CD14-positive monocyte (primary cell): ENCODE measurements around the gene ASCL2. TPM values are rescaled to one million over a fixed set of nuclear protein-coding genes. Genes with fewer than 3 reads are reported as not detected.

ENCODE experiments used
- DNase-seq, 3 donors: peaks; one replicate each; pipeline ENCODE4 v3.0.0-alpha.2; 2011 to 2022
- H2AFZ ChIP-seq: 2 replicates; pipeline ENCODE4 v1.6.0; 2012; ENCODE audit warnings: mild to moderate bottlenecking, low read depth, low read length, inconsistent platforms; ENCODE audit not compliant: insufficient read depth, poor library complexity, severe bottlenecking
- H3K27ac ChIP-seq, 2 donors: 1 replicate in 1 of 2; 2 replicates in 1 of 2; pipeline ENCODE4 v1.5.1; 2012 to 2013; ENCODE audit warnings: low read length in 2 of 2, control low read depth in 1 of 2, inconsistent platforms in 1 of 2, low read depth in 1 of 2, mild to moderate bottlenecking in 1 of 2
- H3K27me3 ChIP-seq, 2 donors: one replicate each; pipeline versions ENCODE4 v1.6.0 to v1.6.1; 2011 to 2013; ENCODE audit warnings: low read length in 2 of 2; ENCODE audit not compliant: control insufficient read depth in 2 of 2, insufficient read depth in 2 of 2
- H3K36me3 ChIP-seq, 2 donors: replicated peaks in 1 of 2; 1 replicate in 1 of 2; 2 replicates in 1 of 2; pipeline versions ENCODE4 v1.5.1 to v1.6.1; 2012 to 2013; ENCODE audit warnings: low read length in 2 of 2, control low read depth in 1 of 2, inconsistent platforms in 1 of 2, mild to moderate bottlenecking in 1 of 2; ENCODE audit not compliant: insufficient read depth in 2 of 2, control insufficient read depth in 1 of 2
- H3K4me1 ChIP-seq, 2 donors: 1 replicate in 1 of 2; 2 replicates in 1 of 2; pipeline versions ENCODE4 v1.5.1 to v1.6.1; 2012 to 2013; ENCODE audit warnings: low read length in 2 of 2, control low read depth in 1 of 2, inconsistent platforms in 1 of 2, mild to moderate bottlenecking in 1 of 2, moderate library complexity in 1 of 2; ENCODE audit not compliant: insufficient read depth in 2 of 2, control insufficient read depth in 1 of 2
- H3K4me2 ChIP-seq: replicated peaks from 2 replicates; pipeline ENCODE3; 2012; ENCODE audit warnings: low read length, moderate library complexity, mild to moderate bottlenecking; ENCODE audit not compliant: poor library complexity, severe bottlenecking; ENCODE audit errors: extremely low read depth
- H3K4me3 ChIP-seq, 3 experiments: fragments of 200-600 bp in 1 of 3; sonication (generic) in 1 of 3; replicated peaks in 1 of 3; 1 replicate in 2 of 3; 2 replicates in 1 of 3; pipeline ENCODE4 v1.5.1; 2011 to 2013; ENCODE audit warnings: low read length in 3 of 3, mild to moderate bottlenecking in 3 of 3, control low read depth in 2 of 3, low read depth in 2 of 3, inconsistent platforms in 1 of 3, moderate library complexity in 1 of 3
- H3K79me2 ChIP-seq: 2 replicates; pipeline ENCODE4 v1.6.0; 2012; ENCODE audit warnings: mild to moderate bottlenecking, control low read depth, inconsistent platforms, low read length, moderate library complexity; ENCODE audit not compliant: insufficient read depth
- H3K9ac ChIP-seq: 2 replicates; pipeline ENCODE4 v1.6.0; 2017; ENCODE audit warnings: low read length, mild to moderate bottlenecking; ENCODE audit not compliant: insufficient read depth, poor library complexity, severe bottlenecking
- H3K9me3 ChIP-seq, 2 donors: replicated peaks in 1 of 2; 1 replicate in 1 of 2; 2 replicates in 1 of 2; pipeline versions ENCODE4 v1.5.1 to v1.6.1; 2012 to 2013; ENCODE audit warnings: low read length in 2 of 2, control low read depth in 1 of 2; ENCODE audit not compliant: control insufficient read depth in 1 of 2, insufficient read depth in 1 of 2
- H4K20me1 ChIP-seq: 2 replicates; pipeline ENCODE4 v1.6.0; 2012; ENCODE audit warnings: mild to moderate bottlenecking, low read length, control low read depth, moderate library complexity; ENCODE audit not compliant: insufficient read depth
- H3K27ac Mint-ChIP-seq, 7 donors: one replicate each; pipeline ENCODE4 v1.8.0; 2020; ENCODE audit warnings: mild to moderate bottlenecking in 7 of 7, mixed read lengths in 7 of 7, moderate library complexity in 6 of 7, inconsistent platforms in 2 of 7
- H3K27me3 Mint-ChIP-seq, 3 donors: one replicate each; pipeline ENCODE4 v1.8.0; 2021 to 2022; ENCODE audit warnings: low read depth in 3 of 3, mild to moderate bottlenecking in 3 of 3, mixed read lengths in 3 of 3, moderate library complexity in 3 of 3, inconsistent platforms in 1 of 3
- H3K36me3 Mint-ChIP-seq, 2 donors: one replicate each; pipeline ENCODE4 v1.8.0; 2020; ENCODE audit warnings: mixed read lengths in 2 of 2, inconsistent platforms in 1 of 2, mild to moderate bottlenecking in 1 of 2
- H3K4me1 Mint-ChIP-seq: one replicate; pipeline ENCODE4 v1.8.0; 2020; ENCODE audit warnings: mild to moderate bottlenecking, mixed read lengths
- H3K4me3 Mint-ChIP-seq, 2 donors: one replicate each; pipeline ENCODE4 v1.8.0; 2020; ENCODE audit warnings: mild to moderate bottlenecking in 2 of 2, mixed read lengths in 2 of 2, moderate library complexity in 1 of 2
- H3K9me3 Mint-ChIP-seq, 7 donors: one replicate each; pipeline ENCODE4 v1.8.0; 2020 to 2022; ENCODE audit warnings: mixed read lengths in 7 of 7, mild to moderate bottlenecking in 6 of 7, moderate library complexity in 6 of 7, inconsistent platforms in 2 of 7
- CTCF ChIP-seq: fragments of 200-600 bp; IDR thresholded peaks from one replicate; pipeline ENCODE4 v1.8.0; 2022; ENCODE audit warnings: antibody characterized with exemption, mild to moderate bottlenecking
- WGBS: methylation state at CpG from one replicate; pipeline ENCODE4 v1.1.5; 2013; ENCODE audit warnings: missing lambda C conversion rate; ENCODE audit not compliant: insufficient coverage; 5-methylcytosine and 5-hydroxymethylcytosine counted together
- intact Hi-C, 2 donors: fragments of 100-400 bp; cut with micrococcal nuclease; formaldehyde crosslinking; loops; one replicate each; pipeline versions ENCODE4 v1.15.0 to v1.15.1; 2023
- polyA plus RNA-seq, 3 donors: library from polyadenylated mRNA; depleted of rRNA in 1 of 3; unstranded in 2 of 3; stranded (reverse) in 1 of 3; fragments of 300-500 nt in 2 of 3; fragments of >200 nt in 1 of 3; fragmentation: Illumina TruSeq in 2 of 3; gene quantifications; 1 replicate in 2 of 3; 2 replicates in 1 of 3; pipeline ENCODE4 v1.2.3, GENCODE V29; 2012 to 2021

ASCL2 gene
- polyA plus RNA-seq, 3 donors: 5.7 to 11.4 (median 8.3) TPM

GRCh38 chr11:2272228-2272945 is 2.0 kb upstream of the ASCL2 start:
- peaks cover 2 to 12% (median 6%) of the 10 kb centered on the region in 7 donors for H3K9me3 Mint-ChIP-seq
- Histone ChIP-seq H4K20me1 (no peaks in the 10 kb centered on the region), H3K4me2 (no peak overlapping the region), H2AFZ (no peak overlapping the region), H3K9ac (no peak overlapping the region), H3K4me3 (no peak overlapping the region), H3K27ac (no peak overlapping the region), H3K79me2 (no peaks in the 10 kb centered on the region), H3K36me3 (no peaks in the 10 kb centered on the region), H3K4me1 (peaks cover 28 to 41% of the 10 kb centered on the region in 2 donors), H3K27me3 (peaks cover 0 to 14% of the 10 kb centered on the region in 2 donors), H3K9me3 (peaks cover 0 to 2% of the 10 kb centered on the region in 2 donors)
- DNase-seq: peak in 1 of 3 donors; percentile 2
- peak overlapping the region; percentile 28 to 32 for H3K4me3 Mint-ChIP-seq
- intact Hi-C loops: no loop called here
- peaks cover 19% of the 10 kb centered on the region for H3K4me1 Mint-ChIP-seq
- peak overlapping the region in 1 of 7 donors; percentile 38 for H3K27ac Mint-ChIP-seq
- peaks cover 3 to 4% of the 10 kb centered on the region in 2 donors for H3K36me3 Mint-ChIP-seq
- H3K27me3 Mint-ChIP-seq: peaks cover 16 to 38% (median 18%) of the 10 kb centered on the region in 3 donors
- WGBS: 96% methylated on average over 21 of the region's 21 CpGs
- no peak for TF ChIP-seq CTCF

GRCh38 chr11:2271327-2272227 is 1.2 kb upstream of the ASCL2 start:
- no peak for TF ChIP-seq CTCF
- H3K9me3 Mint-ChIP-seq: peaks cover 2 to 12% (median 6%) of the 10 kb centered on the region in 7 donors
- Histone ChIP-seq H3K79me2 (no peaks in the 10 kb centered on the region), H3K9me3 (peaks cover 0 to 2% of the 10 kb centered on the region in 2 donors), H3K36me3 (no peaks in the 10 kb centered on the region), H2AFZ (peak overlapping the region; percentile 81), H3K27me3 (peaks cover 0 to 14% of the 10 kb centered on the region in 2 donors), H3K4me1 (peaks cover 31 to 50% of the 10 kb centered on the region in 2 donors), H4K20me1 (no peaks in the 10 kb centered on the region), H3K27ac (no peak overlapping the region), H3K4me3 (peak overlapping the region in 1 of 3 experiments; percentile 73), H3K4me2 (peak overlapping the region; percentile 76), H3K9ac (no peak overlapping the region)
- H3K27me3 Mint-ChIP-seq: peaks cover 16 to 38% (median 17%) of the 10 kb centered on the region in 3 donors
- intact Hi-C loops: no loop called here
- WGBS: 40% methylated on average over 39 of the region's 45 CpGs
- peak in 1 of 3 donors; percentile 2 for DNase-seq
- H3K36me3 Mint-ChIP-seq: peaks cover 3 to 4% of the 10 kb centered on the region in 2 donors
- peaks cover 18% of the 10 kb centered on the region for H3K4me1 Mint-ChIP-seq
- H3K4me3 Mint-ChIP-seq: peak overlapping the region; percentile 20 to 78
- H3K27ac Mint-ChIP-seq: peak overlapping the region in 2 of 7 donors; percentile 27 to 63
